ENCODE results near the gene MDM1.

- TF ChIP-seq, protein P1, sequence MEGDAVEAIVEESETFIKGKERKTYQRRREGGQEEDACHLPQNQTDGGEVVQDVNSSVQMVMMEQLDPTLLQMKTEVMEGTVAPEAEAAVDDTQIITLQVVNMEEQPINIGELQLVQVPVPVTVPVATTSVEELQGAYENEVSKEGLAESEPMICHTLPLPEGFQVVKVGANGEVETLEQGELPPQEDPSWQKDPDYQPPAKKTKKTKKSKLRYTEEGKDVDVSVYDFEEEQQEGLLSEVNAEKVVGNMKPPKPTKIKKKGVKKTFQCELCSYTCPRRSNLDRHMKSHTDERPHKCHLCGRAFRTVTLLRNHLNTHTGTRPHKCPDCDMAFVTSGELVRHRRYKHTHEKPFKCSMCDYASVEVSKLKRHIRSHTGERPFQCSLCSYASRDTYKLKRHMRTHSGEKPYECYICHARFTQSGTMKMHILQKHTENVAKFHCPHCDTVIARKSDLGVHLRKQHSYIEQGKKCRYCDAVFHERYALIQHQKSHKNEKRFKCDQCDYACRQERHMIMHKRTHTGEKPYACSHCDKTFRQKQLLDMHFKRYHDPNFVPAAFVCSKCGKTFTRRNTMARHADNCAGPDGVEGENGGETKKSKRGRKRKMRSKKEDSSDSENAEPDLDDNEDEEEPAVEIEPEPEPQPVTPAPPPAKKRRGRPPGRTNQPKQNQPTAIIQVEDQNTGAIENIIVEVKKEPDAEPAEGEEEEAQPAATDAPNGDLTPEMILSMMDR (IDR thresholded peaks at IDR 0.05): no peak
- TF ChIP-seq POLR2A (IDR thresholded peaks at IDR 0.05): no peak
Observed at GRCh38 chr12:68367116-68367515, 35.0 kb upstream of the MDM1 start.

All from thyroid gland (tissue), 4 donors.